ENCODE data around the gene C22orf15.

C22orf15 gene

GRCh38 chr22:23774114-23774921 lies 11.5 kb downstream of the C22orf15 start:
- DNase-seq: no peak

GRCh38 chr22:23774922-23775436 lies 12.2 kb downstream of the C22orf15 start:
- no peak for DNase-seq

GRCh38 chr22:23775779-23776375 lies 13.1 kb downstream of the C22orf15 start:
- no peak for DNase-seq

GRCh38 chr22:23777776-23778576 lies 15.2 kb downstream of the C22orf15 start:
- DNase-seq: no peak

GRCh38 chr22:23778577-23778900 lies 15.7 kb downstream of the C22orf15 start:
- DNase-seq: no peak

- no peak for DNase-seq
Measured at GRCh38 chr22:23779083-23779482, 16.3 kb downstream of the C22orf15 start.

- DNase-seq: no peak
Measured at GRCh38 chr22:23779731-23780130, 16.9 kb downstream of the C22orf15 start.

- no peak for DNase-seq
Measured at GRCh38 chr22:23780146-23780748, 17.5 kb downstream of the C22orf15 start.

GRCh38 chr22:23781065-23781464 lies 18.3 kb downstream of the C22orf15 start:
- DNase-seq: no peak

GRCh38 chr22:23781511-23782183 lies 18.9 kb downstream of the C22orf15 start:
- DNase-seq: no peak

GRCh38 chr22:23782252-23782651 lies 19.5 kb downstream of the C22orf15 start:
- DNase-seq: no peak

- no peak for DNase-seq
Measured at GRCh38 chr22:23782703-23783102, 19.9 kb downstream of the C22orf15 start.

GRCh38 chr22:23783265-23784150 lies 20.7 kb downstream of the C22orf15 start:
- DNase-seq: no peak

- DNase-seq: no peak
Measured at GRCh38 chr22:23784215-23784732, 21.5 kb downstream of the C22orf15 start.

GRCh38 chr22:23786261-23786710 lies 23.5 kb downstream of the C22orf15 start:
- no peak for DNase-seq

- peak; percentile 82 to 83 for DNase-seq
Measured at GRCh38 chr22:23786752-23787599, 24.2 kb downstream of the C22orf15 start, which contains the start of gene SMARCB1. Gene SMARCB1, plus strand, starts transcription at chr22:23786966. Its CDS starts 204 bp downstream, at chr22:23787170.

- DNase-seq: no peak
Measured at GRCh38 chr22:23787600-23787896, 24.8 kb downstream of the C22orf15 start.

GRCh38 chr22:23787910-23788309 lies 25.1 kb downstream of the C22orf15 start:
- DNase-seq: no peak

- no peak for DNase-seq
Measured at GRCh38 chr22:23789121-23789520, 26.3 kb downstream of the C22orf15 start.

GRCh38 chr22:23789638-23790037 lies 26.8 kb downstream of the C22orf15 start:
- DNase-seq: no peak
